Raji (cell line): ENCODE results near the gene APLP2.

Experiments
- POLR2A ChIP-seq: IDR thresholded peaks from 2 replicates; pipeline ENCODE4 v1.6.1; 2011; ENCODE audit warnings: low read depth, low read length, control low read depth; ENCODE audit not compliant: insufficient read depth

APLP2 gene

DNA sequence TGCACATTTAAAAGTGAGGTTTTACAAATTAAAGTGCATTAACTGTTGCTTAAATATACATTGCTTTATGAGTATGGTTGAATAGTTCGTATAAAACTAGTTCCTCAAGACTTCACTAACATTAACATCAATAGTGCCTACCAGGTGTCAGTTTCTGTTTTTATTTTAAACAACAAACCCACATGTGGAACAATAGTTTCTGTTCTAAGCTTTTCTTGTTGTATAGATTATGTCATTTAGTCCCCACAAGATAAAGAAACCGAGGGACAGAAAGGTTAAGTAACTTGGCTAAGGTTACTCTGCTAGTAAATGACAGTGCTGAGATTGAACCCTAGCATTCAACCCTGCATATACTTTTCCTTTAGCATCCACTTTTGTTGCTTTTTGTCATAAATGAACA is 48.5 kb downstream of the APLP2 start:
- TF ChIP-seq POLR2A: no peak

DNA sequence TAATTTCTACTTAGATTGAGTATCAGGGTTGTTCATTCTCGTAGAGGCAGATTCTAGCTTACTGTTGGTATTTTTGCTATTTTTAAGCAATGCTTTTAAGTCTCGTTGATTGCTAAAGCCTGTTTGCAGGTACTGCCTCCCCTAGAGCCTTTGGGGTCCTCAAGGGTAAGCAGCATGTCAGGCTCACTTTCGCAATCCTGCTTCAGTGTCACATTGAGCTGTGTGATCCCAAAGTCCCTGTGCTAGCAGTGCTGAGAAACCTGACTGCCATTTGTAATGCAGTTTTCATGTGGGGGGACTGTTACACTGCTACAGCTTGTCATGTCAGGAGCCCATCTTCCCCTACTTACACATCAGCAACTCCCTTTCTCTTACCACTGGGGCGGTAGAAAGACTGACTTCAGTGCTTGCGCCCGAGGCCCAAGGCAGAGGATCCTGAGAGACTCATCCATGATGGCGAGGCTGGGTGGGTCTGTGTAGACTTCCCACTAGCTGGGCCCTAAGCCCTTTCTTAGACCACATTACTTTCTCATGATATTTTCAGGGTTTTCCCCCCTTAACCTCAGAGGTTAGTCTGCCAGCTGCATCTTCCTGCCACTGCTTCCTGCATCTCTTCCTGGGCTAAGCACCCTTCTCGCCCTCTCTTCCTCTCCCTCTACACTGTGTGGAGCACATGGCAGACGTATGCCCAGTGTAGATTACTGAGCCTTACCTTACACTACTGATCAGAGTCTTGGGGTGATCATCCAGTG is 49.1 kb downstream of the APLP2 start:
- TF ChIP-seq POLR2A: no peak

DNA sequence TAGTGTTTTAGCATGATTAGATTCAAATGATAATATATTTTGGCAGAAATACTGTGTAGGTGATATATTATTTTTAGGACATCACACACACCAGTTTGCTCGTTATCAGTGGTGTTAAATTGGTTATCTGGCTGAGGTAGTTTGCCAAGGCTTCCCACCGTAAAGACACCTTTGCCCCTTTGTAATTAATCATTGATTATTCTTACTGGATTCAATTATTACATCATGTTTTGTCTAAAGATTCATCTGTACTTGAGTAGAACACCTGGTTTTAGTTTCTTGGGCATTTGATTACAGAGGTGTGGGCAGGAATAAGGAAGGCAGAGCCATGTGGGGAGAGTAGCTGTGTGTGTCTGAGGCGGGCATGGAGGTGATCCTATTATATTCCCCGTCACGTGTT is 50.4 kb downstream of the APLP2 start:
- no peak for TF ChIP-seq POLR2A

DNA sequence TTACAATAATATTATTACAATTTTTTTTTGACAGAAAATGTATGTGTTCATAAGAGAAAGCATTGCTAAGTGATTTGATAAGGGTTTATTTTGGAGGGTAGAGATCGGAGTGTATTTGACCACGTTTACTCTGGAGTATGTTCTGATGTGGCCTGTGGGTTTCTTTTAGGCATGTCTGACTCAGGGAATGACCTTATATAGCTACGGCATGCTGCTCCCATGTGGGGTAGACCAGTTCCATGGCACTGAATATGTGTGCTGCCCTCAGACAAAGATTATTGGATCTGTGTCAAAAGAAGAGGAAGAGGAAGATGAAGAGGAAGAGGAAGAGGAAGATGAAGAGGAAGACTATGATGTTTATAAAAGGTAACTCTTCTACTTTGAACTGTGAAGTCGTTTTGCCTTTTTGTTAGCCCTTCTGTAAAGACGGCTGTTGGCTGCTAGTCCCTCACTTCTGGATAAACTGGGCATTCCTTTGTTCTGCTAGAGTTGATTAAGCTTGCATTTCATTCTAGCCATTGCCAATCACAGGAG is 51.8 kb downstream of the APLP2 start:
- no peak for TF ChIP-seq POLR2A

DNA sequence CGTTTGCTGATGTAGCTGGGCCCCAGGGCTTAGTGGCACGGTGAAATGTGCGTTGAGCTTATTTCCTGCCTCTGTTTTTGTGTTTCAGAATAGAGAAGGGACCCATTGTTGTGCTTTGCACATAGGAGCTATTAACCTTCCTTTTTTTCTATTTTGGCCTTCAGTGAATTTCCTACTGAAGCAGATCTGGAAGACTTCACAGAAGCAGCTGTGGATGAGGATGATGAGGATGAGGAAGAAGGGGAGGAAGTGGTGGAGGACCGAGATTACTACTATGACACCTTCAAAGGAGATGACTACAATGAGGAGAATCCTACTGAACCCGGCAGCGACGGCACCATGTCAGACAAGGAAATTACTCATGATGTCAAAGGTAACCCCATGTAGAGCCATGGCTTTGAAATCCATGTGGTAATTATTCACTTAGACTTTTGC is 52.5 kb downstream of the APLP2 start:
- TF ChIP-seq POLR2A: no peak

DNA sequence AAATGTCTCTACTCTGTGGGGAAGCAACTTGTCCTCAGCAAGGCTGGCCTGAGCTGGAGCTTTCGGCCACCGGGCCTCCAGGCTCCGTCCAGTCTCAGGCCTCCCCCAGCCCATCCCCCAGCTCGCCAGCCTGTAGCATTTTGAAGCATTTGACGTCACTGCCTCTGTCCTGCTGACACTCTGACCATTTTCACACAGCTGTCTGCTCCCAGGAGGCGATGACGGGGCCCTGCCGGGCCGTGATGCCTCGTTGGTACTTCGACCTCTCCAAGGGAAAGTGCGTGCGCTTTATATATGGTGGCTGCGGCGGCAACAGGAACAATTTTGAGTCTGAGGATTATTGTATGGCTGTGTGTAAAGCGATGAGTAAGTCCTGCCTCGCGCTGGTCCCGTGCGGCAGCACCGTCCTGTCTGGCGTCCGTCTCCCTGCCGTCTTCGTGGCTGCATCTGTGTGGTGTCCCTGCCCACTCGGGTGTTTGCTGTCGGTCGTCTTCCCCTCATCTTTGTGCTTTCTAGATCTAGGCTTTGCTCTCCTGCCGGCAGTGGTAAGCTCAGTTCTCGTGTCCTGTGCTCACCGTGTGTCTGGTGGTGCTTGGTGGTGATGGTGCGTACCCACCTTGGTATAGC is 53.8 kb downstream of the APLP2 start:
- TF ChIP-seq POLR2A: no peak

DNA sequence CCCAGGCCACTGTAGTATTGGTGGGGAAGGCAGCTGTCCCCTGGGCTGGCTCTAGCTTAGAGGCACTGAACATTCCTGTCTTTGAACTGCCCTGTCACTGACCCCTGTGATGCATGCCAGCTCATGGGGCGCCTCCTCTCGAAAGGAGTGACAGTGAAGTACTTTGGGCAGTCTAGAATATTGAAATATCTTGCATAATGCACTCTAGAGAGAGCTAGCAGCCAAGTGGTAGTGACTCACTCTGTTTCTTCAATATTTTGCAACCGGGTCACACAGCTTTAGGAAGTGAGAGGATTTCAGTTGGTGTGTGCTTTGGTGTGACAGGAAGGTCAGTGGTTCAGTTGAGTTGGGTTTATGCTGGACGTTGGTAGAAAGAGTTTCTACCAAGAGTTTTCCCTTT is 54.4 kb downstream of the APLP2 start:
- TF ChIP-seq POLR2A: no peak

DNA sequence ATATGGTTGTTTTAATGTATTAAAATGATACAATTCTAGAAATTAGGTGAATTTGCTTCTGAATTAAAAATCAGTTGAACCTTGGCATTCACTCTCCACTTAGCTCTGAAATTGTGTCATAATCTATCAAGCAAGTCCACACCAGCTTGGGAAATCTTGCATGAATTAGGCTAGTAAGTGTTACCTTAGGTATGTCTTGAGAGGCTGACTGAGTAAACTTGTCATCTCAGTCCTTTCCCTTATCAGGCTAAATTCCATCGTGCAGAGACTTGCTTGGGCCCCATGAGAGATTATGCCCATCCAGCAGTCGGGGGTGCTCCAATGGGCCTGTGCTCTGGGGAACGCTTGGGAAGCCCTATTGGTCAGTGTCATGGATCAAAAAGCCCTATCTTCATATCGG is 55.9 kb downstream of the APLP2 start:
- TF ChIP-seq POLR2A: no peak

DNA sequence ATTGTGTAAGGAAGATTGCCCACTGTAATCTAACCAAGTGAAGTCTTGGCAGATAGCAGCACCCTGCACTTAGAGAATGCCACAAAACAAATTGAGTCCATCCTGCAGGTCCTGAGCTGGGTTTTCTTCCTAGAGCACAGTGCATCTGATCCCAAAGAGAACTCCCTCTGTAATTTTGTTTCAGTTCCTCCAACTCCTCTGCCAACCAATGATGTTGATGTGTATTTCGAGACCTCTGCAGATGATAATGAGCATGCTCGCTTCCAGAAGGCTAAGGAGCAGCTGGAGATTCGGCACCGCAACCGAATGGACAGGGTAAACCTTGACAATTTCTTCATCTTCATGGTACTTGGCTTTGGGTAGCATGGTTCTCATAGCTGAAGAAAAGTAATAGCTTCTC is 56.8 kb downstream of the APLP2 start:
- no peak for TF ChIP-seq POLR2A

DNA sequence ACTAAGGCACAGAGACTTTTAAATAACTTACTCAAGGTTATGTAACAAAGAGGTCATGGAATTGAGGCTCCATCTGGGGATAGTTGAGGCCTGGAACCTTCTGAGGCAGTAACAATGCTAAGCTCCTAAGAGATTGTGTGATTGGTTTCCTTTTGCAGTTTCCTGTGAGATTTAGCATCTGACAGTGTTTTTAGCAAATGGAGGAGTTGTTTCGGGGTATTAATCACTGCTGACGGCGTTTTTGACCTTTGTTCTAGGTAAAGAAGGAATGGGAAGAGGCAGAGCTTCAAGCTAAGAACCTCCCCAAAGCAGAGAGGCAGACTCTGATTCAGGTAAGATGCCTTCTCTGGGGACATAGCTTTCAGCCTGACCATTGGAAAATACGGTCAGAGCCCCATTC is 57.8 kb downstream of the APLP2 start:
- no peak for TF ChIP-seq POLR2A

DNA sequence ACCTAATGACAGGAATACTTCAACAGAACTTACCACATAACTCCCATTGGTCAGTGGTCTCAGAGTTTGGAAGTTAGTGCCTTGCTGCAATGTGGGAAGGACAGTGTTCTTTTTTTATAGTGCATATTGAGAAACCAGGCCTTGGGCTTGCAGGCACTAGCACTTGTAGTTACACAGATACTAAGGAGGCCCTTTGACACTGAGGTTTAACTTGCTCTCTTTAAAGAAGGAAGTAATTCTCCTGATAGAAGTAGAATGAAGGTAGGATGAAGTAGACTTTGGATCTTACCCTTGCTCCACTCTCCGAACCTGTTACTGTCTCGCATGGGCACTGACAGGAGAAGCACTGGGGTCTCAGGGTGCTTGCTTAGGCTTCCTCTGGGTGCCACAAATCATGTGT is 58.9 kb downstream of the APLP2 start:
- no peak for TF ChIP-seq POLR2A

DNA sequence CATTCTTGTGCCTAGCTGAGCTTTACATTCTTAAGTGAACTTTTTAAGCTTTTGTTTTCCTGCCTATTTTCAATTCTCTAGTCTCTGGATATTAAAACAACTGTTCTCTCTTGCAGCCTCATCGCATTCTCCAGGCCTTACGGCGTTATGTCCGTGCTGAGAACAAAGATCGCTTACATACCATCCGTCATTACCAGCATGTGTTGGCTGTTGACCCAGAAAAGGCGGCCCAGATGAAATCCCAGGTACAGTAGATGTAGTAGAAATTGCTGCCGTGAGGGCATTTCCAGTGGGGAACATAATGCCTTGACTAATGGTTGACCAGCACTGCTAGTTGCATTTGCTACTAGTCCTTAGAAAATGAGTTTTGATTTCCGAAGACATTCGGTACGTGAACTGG is 60.2 kb downstream of the APLP2 start:
- no peak for TF ChIP-seq POLR2A

DNA sequence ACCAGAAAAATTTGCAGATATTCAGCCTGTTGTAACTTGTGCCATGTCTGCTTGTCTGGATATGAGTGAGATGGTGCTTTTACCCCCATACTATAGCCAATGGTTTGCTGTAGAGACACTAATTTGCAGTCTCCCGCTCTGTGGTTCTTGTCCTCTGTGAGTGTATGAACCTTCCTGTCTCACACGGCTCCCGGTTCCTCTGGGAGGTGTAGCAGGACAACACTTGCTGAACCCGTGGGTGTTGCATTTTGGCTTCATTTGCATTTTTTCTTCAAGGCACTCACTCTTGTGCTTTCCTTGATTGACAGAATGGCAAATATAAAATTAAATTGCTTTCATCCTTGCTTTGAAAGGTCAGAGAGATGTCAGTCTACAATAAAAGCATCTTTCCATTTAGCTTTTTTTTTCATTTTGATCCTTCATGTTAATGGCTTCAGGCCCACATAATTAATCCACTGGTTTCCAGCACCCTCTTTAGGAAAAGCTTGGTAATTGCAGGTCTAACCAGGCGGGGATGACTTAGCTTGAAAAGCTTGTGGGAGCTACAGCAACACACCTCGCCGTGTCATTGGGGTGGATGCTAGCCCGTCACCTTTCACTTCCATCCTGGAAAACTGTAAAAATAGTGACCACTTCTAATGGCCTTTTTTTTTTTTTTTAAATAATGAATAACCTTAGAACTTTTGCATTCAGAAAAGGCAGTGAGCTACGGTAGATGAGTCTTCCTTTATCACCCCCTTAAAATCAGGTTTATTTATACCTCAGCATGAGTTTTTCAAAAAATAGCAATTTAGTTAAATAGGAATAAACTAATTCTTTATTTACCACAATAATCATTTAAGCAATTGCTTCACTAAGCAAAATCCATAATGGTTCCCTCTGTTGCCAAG is 62.5 kb downstream of the APLP2 start:
- no peak for TF ChIP-seq POLR2A

DNA sequence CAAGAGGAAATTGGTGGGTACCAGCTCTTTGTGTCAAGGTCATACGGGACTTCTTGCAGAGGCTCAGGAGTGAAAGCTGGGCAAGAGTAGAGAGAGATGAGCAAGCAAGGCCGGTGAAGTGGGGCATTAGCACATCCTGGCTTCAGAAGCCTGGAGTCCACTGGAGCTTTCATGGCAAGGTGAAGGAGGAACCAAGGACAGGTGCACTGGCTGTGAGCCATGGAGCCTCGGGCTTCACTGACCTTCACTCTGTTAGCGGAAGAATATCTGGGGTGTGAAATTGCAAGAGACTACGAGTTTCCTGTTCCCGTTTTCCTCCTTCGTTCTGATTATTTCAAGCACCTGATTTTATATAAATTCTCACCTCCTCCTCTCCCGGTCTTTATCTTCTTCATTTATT is 64.0 kb downstream of the APLP2 start:
- no peak for TF ChIP-seq POLR2A

DNA sequence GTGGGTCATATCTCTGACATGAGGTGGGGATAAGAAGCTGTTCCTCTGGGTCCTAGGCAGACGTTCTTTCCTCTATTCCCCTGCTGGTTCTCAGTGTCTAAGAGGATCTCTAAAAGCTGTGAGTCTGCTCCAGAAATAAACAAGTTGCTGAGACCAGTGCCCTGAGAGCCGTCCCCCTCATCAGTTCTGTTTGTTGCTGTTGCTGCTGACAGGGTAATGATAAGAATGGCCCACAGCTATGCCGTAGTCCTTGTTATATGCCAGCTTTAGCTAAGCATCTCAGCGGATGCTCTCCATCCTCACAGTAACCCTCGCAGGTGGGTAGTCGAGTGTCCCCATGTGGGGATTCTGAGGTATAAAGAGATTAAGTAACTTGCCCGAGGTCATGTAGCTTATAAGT is 66.4 kb downstream of the APLP2 start:
- no peak for TF ChIP-seq POLR2A

DNA sequence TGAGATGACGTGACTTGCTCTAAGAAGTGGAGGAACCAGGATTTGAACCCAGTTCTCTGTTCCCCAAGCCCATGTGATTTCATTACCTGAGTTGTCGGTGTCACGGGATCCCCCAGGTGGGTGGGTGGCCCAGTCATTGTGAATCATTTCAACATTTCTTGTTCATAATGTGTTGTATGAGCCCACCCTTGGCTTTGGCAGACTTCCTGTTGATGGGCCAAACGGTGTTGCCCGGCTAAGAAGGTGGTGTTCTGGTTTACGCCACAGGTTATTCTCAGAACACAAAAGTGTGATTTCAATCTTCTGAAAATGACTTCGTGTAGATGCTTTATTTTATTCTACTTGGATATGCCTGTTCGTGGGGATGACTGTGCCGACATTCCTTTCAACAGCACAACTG is 68.3 kb downstream of the APLP2 start:
- no peak for TF ChIP-seq POLR2A

DNA sequence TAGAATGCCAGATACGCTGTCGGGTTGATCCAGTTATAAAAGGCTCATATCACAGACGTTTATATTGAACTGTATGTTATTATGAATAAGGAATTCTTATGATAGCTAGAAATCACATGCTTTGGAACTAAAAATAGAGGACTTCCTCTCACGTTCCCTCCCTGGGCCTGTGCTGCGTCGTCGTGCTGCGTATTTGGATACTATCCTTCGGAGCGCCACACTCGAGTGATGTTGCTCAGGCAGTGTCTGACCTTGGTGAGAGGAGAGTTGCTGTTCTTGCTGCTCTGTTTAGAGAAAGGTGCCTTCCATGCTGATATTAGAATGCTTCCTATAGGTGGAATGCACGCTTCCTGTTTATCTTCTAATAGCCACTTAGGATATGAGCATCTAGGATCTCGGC is 69.7 kb downstream of the APLP2 start:
- TF ChIP-seq POLR2A: no peak
